T-helper 17 cell (primary cell): Measurements from ENCODE around the gene SDF4. TPM values are rescaled to one million over a fixed set of nuclear protein-coding genes. Genes with fewer than 3 reads are reported as not detected.

Experiments
- ATAC-seq: fragments of 150-1000 bp; cut with Tn5 transposase; 2 replicates; pipeline ENCODE4 v1.10.0; 2021; ENCODE audit warnings: mild to moderate bottlenecking, moderate library complexity
- DNase-seq, 3 donors: peaks; one replicate each; pipeline versions ENCODE4 v3.0.0 to v3.0.0-alpha.2; 2020 to 2021
- H3K9me3 ChIP-seq: one replicate; pipeline ENCODE4 v1.7.0; 2013; ENCODE audit warnings: low read length, mild to moderate bottlenecking; ENCODE audit not compliant: control insufficient read depth, poor library complexity, severe bottlenecking
- H3K27ac Mint-ChIP-seq: one replicate; pipeline ENCODE4 v1.8.0; 2022; ENCODE audit warnings: mild to moderate bottlenecking, moderate library complexity, mixed read lengths
- H3K27me3 Mint-ChIP-seq: one replicate; pipeline ENCODE4 v1.8.0; 2022; ENCODE audit warnings: mixed read lengths
- H3K36me3 Mint-ChIP-seq: one replicate; pipeline ENCODE4 v1.8.0; 2022; ENCODE audit warnings: low read depth, mixed read lengths
- H3K4me1 Mint-ChIP-seq: one replicate; pipeline ENCODE4 v1.8.0; 2022; ENCODE audit warnings: mild to moderate bottlenecking, mixed read lengths
- H3K4me3 Mint-ChIP-seq: one replicate; pipeline ENCODE4 v1.8.0; 2022; ENCODE audit warnings: mild to moderate bottlenecking, moderate library complexity, mixed read lengths
- total RNA-seq, 4 donors: library from RNA in 2 of 4; stranded (reverse) in 2 of 4; gene quantifications; one replicate each; pipeline ENCODE4 v1.2.3 and lab custom pipeline; 2022 to 2026

The SDF4 gene, protein sequence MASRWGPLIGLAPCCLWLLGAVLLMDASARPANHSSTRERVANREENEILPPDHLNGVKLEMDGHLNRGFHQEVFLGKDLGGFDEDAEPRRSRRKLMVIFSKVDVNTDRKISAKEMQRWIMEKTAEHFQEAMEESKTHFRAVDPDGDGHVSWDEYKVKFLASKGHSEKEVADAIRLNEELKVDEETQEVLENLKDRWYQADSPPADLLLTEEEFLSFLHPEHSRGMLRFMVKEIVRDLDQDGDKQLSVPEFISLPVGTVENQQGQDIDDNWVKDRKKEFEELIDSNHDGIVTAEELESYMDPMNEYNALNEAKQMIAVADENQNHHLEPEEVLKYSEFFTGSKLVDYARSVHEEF
- total RNA-seq (100 to 1,000 TPM; 129 to 146 TPM), total RNA-seq (lab: John Stamatoyannopoulos, UW) (114 to 170 reads per million in 2 donors)

GRCh38 chr1:1231400-1232207 is at the start of gene SDF4:
SDF4 (minus strand) TSS chr1:1232001; CDS start chr1:1228772, 3,229 bp downstream.
- Mint-ChIP-seq H3K27ac (peak within 1 kb of the TSS; percentile 94), H3K36me3 (peaks cover 2% of the 10 kb centered on the region), H3K4me1 (peaks cover 25% of the 10 kb centered on the region), H3K4me3 (peak within 1 kb of the TSS; percentile 91), H3K27me3 (no peaks in the 10 kb centered on the region)
- no peaks in the 10 kb centered on the region for H3K9me3 ChIP-seq
- ATAC-seq (peak; percentile 96), DNase-seq (peak; percentile 94 to 96 (median 96))

DNA sequence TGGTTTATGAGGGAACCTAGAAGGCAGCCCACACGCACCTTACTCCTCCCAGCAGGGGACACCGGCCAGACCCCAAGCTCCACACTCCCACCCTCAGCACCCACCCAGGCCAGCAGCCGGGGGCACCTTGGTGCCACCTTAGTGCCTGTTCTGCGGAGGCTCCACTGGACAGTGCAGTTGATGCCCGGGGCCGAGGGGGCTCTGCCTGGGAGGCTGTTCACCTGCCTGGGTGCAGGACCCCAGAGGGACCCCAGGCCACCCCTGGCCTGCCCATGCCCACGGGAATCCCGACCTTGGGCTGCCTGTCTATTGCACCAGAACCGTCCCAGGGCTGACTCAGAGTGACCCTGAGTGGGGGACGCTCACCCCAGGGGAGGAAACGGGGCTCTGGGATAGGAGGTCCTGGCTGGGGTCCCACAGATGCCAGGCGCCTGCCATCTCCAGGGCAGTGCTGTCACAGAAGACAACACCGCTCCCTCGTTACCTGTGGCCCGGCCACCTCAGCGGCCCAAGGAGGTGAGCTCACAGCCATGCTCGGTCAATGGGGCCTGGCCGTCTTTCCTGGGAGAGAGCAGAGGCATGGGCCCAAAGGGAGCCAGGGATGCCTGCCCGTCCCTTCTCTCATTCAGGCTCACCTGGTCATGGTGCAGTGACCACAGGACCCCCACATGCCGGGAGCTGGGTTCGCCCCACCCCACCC is 49.1 kb upstream of the SDF4 start:
- Mint-ChIP-seq H3K4me1 (no peaks in the 10 kb centered on the region), H3K27ac (no peak overlapping the region), H3K4me3 (no peak overlapping the region), H3K27me3 (no peaks in the 10 kb centered on the region), H3K36me3 (no peaks in the 10 kb centered on the region)
- ATAC-seq: no peak
- DNase-seq: no peak
- H3K9me3 ChIP-seq: no peaks in the 10 kb centered on the region

GRCh38 chr1:1279028-1279427 is 47.2 kb upstream of the SDF4 start:
- peaks cover 5% of the 10 kb centered on the region for H3K4me1 Mint-ChIP-seq
- DNase-seq (no peak), ATAC-seq (no peak)
- no peak overlapping the region for H3K27ac Mint-ChIP-seq
- no peaks in the 10 kb centered on the region for H3K27me3 Mint-ChIP-seq
- no peaks in the 10 kb centered on the region for H3K9me3 ChIP-seq
- no peak overlapping the region for H3K4me3 Mint-ChIP-seq
- no peaks in the 10 kb centered on the region for H3K36me3 Mint-ChIP-seq

DNA sequence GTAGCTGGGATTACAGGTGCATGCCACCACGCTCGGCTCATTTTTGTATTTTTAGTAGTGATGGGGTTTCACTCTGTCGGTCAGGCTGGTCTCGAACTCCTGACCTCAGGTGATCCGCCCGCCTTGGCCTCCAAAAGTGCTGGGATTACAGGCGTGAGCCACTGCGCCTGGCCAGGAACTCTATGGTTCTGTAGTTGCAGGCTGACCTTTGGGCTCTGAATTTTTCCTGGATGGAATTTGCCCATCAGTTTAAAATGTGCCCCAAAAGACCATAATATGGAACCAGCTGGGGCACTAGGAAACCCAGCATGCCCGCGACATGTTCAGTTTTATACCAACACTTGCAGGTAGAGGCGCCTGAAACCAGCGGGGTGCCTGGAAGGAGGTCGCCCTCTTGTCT is 46.8 kb upstream of the SDF4 start:
- H3K9me3 ChIP-seq: no peaks in the 10 kb centered on the region
- H3K4me1 Mint-ChIP-seq: peaks cover 5% of the 10 kb centered on the region
- H3K36me3 Mint-ChIP-seq: no peaks in the 10 kb centered on the region
- no peak for DNase-seq
- no peak overlapping the region for H3K4me3 Mint-ChIP-seq
- H3K27ac Mint-ChIP-seq: no peak overlapping the region
- no peaks in the 10 kb centered on the region for H3K27me3 Mint-ChIP-seq
- no peak for ATAC-seq

GRCh38 chr1:1275836-1276235 is 44.0 kb upstream of the SDF4 start:
- Mint-ChIP-seq H3K27ac (no peak overlapping the region), H3K4me1 (peaks cover 19% of the 10 kb centered on the region), H3K36me3 (no peaks in the 10 kb centered on the region), H3K4me3 (peak overlapping the region; percentile 55), H3K27me3 (no peaks in the 10 kb centered on the region)
- ATAC-seq (no peak), DNase-seq (no peak)
- no peaks in the 10 kb centered on the region for H3K9me3 ChIP-seq

GRCh38 chr1:1274931-1275431 is 43.2 kb upstream of the SDF4 start:
- DNase-seq: no peak
- H3K9me3 ChIP-seq: no peaks in the 10 kb centered on the region
- peaks cover 27% of the 10 kb centered on the region for H3K4me1 Mint-ChIP-seq
- H3K27ac Mint-ChIP-seq: no peak overlapping the region
- peaks cover 2% of the 10 kb centered on the region for H3K36me3 Mint-ChIP-seq
- H3K27me3 Mint-ChIP-seq: no peaks in the 10 kb centered on the region
- no peak for ATAC-seq
- peak overlapping the region; percentile 76 for H3K4me3 Mint-ChIP-seq

- Mint-ChIP-seq H3K4me1 (peaks cover 30% of the 10 kb centered on the region), H3K4me3 (peak overlapping the region; percentile 76), H3K27ac (no peak overlapping the region), H3K36me3 (peaks cover 2% of the 10 kb centered on the region), H3K27me3 (no peaks in the 10 kb centered on the region)
- no peaks in the 10 kb centered on the region for H3K9me3 ChIP-seq
- ATAC-seq: no peak
- DNase-seq: no peak
Observed at GRCh38 chr1:1274299-1274930, 42.6 kb upstream of the SDF4 start.

GRCh38 chr1:1273512-1274298 is 41.9 kb upstream of the SDF4 start, which contains the start of gene UBE2J2:
UBE2J2 (minus strand) TSS chr1:1273854; CDS start chr1:1267992, 5,862 bp downstream.
- DNase-seq (peak; percentile 86 to 92 (median 91)), ATAC-seq (peak; percentile 98)
- H3K27ac Mint-ChIP-seq: peak within 1 kb of the TSS; percentile 88
- no peaks in the 10 kb centered on the region for H3K9me3 ChIP-seq
- peaks cover 2% of the 10 kb centered on the region for H3K36me3 Mint-ChIP-seq
- peaks cover 33% of the 10 kb centered on the region for H3K4me1 Mint-ChIP-seq
- H3K4me3 Mint-ChIP-seq: peak within 1 kb of the TSS; percentile 87
- no peaks in the 10 kb centered on the region for H3K27me3 Mint-ChIP-seq

- Mint-ChIP-seq H3K27me3 (no peaks in the 10 kb centered on the region), H3K27ac (peak overlapping the region; percentile 88), H3K4me1 (peaks cover 33% of the 10 kb centered on the region), H3K36me3 (peaks cover 2% of the 10 kb centered on the region), H3K4me3 (peak overlapping the region; percentile 87)
- ATAC-seq (no peak), DNase-seq (no peak)
- H3K9me3 ChIP-seq: no peaks in the 10 kb centered on the region
Observed at GRCh38 chr1:1273209-1273511, 41.4 kb upstream of the SDF4 start.

- Mint-ChIP-seq H3K4me1 (peaks cover 35% of the 10 kb centered on the region), H3K27ac (peak overlapping the region; percentile 88), H3K4me3 (peak overlapping the region; percentile 87), H3K36me3 (peaks cover 2% of the 10 kb centered on the region), H3K27me3 (no peaks in the 10 kb centered on the region)
- DNase-seq (no peak), ATAC-seq (no peak)
- no peaks in the 10 kb centered on the region for H3K9me3 ChIP-seq
Observed at GRCh38 chr1:1272341-1273208, 40.8 kb upstream of the SDF4 start.

- DNase-seq (no peak), ATAC-seq (no peak)
- Mint-ChIP-seq H3K27ac (peak overlapping the region; percentile 88), H3K4me1 (peaks cover 38% of the 10 kb centered on the region), H3K36me3 (peaks cover 2% of the 10 kb centered on the region), H3K27me3 (no peaks in the 10 kb centered on the region), H3K4me3 (peak overlapping the region; percentile 66)
- no peaks in the 10 kb centered on the region for H3K9me3 ChIP-seq
Observed at GRCh38 chr1:1270813-1271212, 39.0 kb upstream of the SDF4 start.
